Neural cell (in vitro differentiated cells): ENCODE measurements around the gene TMC7.

Experiments used
- CTCF ChIP-seq: fragments of 450-650 bp; IDR thresholded peaks from 2 replicates; pipeline ENCODE4 v1.5.1; 2014; ENCODE audit warnings: antibody characterized with exemption, mild to moderate bottlenecking, moderate library complexity; ENCODE audit not compliant: poor library complexity, severe bottlenecking
- EZH2 ChIP-seq: fragments of 200-600, 300-800 bp; shearing (Covaris generic), sonication (generic); IDR thresholded peaks from 2 replicates; pipeline ENCODE4 v1.6.1; 2014; ENCODE audit warnings: antibody characterized with exemption, low read length, borderline replicate concordance, mild to moderate bottlenecking; ENCODE audit not compliant: insufficient read depth, poor library complexity, severe bottlenecking
- POLR2AphosphoS5 ChIP-seq: IDR thresholded peaks from 2 replicates; pipeline ENCODE4 v1.6.1; 2012
- RAD21 ChIP-seq: fragments of 450-650 bp; conservative IDR thresholded peaks from 2 replicates; pipeline ENCODE4 v1.6.1; 2014; ENCODE audit warnings: antibody characterized with exemption, mild to moderate bottlenecking, moderate library complexity
- REST ChIP-seq: IDR thresholded peaks from 2 replicates; pipeline ENCODE4 v1.6.1; 2012; ENCODE audit warnings: borderline replicate concordance
- SMC3 ChIP-seq: fragments of 450-650 bp; conservative IDR thresholded peaks from 2 replicates; pipeline ENCODE4 v1.6.1; 2014; ENCODE audit warnings: antibody characterized with exemption, mild to moderate bottlenecking, moderate library complexity; ENCODE audit not compliant: poor library complexity
- TAF1 ChIP-seq: IDR thresholded peaks from 2 replicates; pipeline ENCODE4 v1.6.1; 2012; ENCODE audit warnings: low read depth

- TF ChIP-seq CTCF (no peak), RAD21 (no peak), EZH2 (no peak), TAF1 (no peak), SMC3 (no peak), REST (no peak), POLR2AphosphoS5 (no peak)
Observed at GRCh38 chr16:18975109-18975508, 8.6 kb upstream of the TMC7 start.
